Fibroblast of mammary gland (primary cell): Measurements from ENCODE around the gene RINT1.

Experiments
- DNase-seq: peaks from one replicate; pipeline ENCODE4 v3.0.0-alpha.2; 2010; ENCODE audit warnings: low read depth
- H3K4me3 ChIP-seq: 2 replicates; pipeline ENCODE4 v1.5.1; 2011; ENCODE audit warnings: low read depth, mild to moderate bottlenecking, low read length, moderate library complexity; ENCODE audit not compliant: control insufficient read depth
- CTCF ChIP-seq: conservative IDR thresholded peaks from 2 replicates; pipeline ENCODE4 v1.5.1; 2011; ENCODE audit warnings: low read depth, low read length, inconsistent platforms; ENCODE audit not compliant: control insufficient read depth, insufficient read depth

RINT1 gene

GRCh38 chr7:105600720-105601550, 68.9 kb downstream of the RINT1 start:
- no peak for TF ChIP-seq CTCF
- no peak overlapping the region for H3K4me3 ChIP-seq
- no peak for DNase-seq

- H3K4me3 ChIP-seq, result no peak overlapping the region
- no peak for TF ChIP-seq CTCF
- DNase-seq, result peak; percentile 59
Measured at GRCh38 chr7:105602325-105603305, 70.6 kb downstream of the RINT1 start.

GRCh38 chr7:105610165-105610930, 78.3 kb downstream of the RINT1 start:
- no peak for TF ChIP-seq CTCF
- no peak for DNase-seq
- no peak overlapping the region for H3K4me3 ChIP-seq

GRCh38 chr7:105611856-105612775, 80.1 kb downstream of the RINT1 start:
- peak; percentile 39 for DNase-seq
- no peak for TF ChIP-seq CTCF
- H3K4me3 ChIP-seq, result no peak overlapping the region

GRCh38 chr7:105612806-105613205, 80.8 kb downstream of the RINT1 start:
- no peak for DNase-seq
- no peak for TF ChIP-seq CTCF
- H3K4me3 ChIP-seq, result no peak overlapping the region
